Dermis lymphatic vessel endothelial cell (primary cell): ENCODE measurements around the gene NCAPG2. TPM values are rescaled to one million over a fixed set of nuclear protein-coding genes. Genes with fewer than 3 reads are reported as not detected.

Experiments
- total RNA-seq: library from RNA; depleted of rRNA; stranded (reverse); fragments of >200 nt; gene quantifications from 2 replicates; pipeline ENCODE4 v1.2.1, GENCODE V29; 2014

The NCAPG2 gene
- total RNA-seq: 5.7 and 5.8 TPM in 2 replicates

GRCh38 chr7:158704524-158705233, at the start of gene NCAPG2:
NCAPG2 (minus strand) TSS chr7:158704804; CDS start chr7:158701899, 2,905 bp downstream.

GRCh38 chr7:158587162-158588084, 117.2 kb downstream of the NCAPG2 start, which contains the start of gene PTPRN2:
PTPRN2 (minus strand) TSS chr7:158587823.

Other genes with a start within 250 kb of the NCAPG2 start
- gene PTPRN2, start 117.0 kb downstream of the NCAPG2 start, total RNA-seq: 2.7 and 3.1 TPM in 2 replicates
- 48.4 and 54.4 TPM in 2 replicates for gene ESYT2, start 124.7 kb upstream of the NCAPG2 start, total RNA-seq
- gene DYNC2I1, start 151.8 kb upstream of the NCAPG2 start, total RNA-seq: 3.1 and 3.2 TPM in 2 replicates